Measurements from ENCODE around the gene OGFR.

OGFR gene

GRCh38 chr20:62769346-62770071 is 35.1 kb upstream of the OGFR start:
- DNase-seq (ENCODE audit: low read depth), result no peak

DNA sequence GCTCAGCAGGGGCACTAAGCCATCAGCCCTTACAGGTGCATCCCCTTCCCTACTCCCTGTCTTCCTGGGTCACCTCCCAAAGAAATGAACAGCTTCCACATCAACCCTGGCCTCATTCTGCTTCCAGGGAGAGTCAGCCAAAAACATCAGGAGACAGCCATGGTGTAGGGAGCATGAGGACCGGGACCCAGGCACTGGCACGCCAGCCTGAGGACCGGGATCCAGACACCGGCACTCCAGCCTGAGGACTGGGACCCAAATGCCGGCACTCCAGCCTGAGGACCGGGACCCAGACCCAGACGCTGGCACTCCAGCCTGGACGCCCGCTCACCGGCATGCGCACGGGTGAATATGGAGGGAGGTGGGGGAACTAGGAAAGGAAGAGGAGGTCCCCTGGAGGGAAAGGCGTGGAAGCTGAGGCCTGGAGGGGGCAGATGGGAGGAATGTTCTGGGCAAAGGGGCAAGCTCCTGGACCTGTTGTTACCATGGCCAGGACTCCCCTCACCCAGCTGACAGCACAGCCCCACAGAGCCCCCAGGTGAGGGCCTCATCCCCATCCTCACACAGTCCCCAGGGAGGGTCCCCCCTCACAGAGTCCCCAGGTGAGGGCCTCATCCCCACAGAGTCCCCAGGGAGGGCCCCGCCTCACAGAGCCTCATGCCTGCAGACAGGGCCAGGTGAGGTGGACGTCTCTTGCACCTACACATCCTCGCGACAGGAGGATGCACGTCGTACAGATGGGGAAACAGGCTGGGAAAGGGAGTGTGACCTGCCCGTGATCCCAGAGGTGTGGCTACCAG is 34.3 kb upstream of the OGFR start:
- DNase-seq (ENCODE audit: low read depth), result no peak

- no peak for DNase-seq (ENCODE audit: low read depth)
These were observed 33.7 kb upstream of the OGFR start for GRCh38 chr20:62770916-62771315.

DNA sequence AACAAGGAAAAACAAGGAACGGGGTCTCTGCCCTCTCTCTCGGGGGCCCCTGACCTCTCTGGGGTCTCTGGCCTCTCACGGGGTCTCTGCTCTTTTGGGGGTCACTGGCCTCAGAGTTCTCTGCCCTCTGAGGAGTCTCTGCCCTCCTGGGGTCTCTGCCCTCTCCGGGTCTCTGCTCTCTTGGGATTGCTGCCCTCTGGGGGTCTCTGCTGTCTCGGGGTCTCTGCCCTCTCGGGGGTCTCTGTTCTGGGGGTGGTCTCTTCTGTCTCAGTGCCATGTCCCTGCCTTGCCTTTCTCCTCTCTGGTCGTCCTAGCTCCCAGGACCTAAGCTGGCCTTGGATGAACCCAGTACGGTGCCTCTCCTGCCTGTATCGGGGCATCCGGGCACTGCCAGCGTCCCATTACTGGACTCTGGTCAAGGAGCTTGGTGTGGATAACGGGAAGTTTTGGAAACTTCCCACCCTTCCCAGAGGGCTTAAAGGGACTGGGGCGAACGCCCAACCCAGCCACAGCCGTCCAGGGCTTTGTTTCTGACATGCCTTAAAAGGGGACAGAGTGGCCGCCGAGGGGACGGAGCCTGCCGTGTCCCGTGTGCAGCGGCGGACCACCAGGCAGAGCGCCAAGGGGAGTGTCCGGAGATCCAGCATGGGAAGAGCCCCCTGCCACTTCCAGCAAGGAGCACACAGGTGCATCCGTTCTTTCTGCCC is 33.1 kb upstream of the OGFR start:
- DNase-seq (ENCODE audit: low read depth), result no peak

DNA sequence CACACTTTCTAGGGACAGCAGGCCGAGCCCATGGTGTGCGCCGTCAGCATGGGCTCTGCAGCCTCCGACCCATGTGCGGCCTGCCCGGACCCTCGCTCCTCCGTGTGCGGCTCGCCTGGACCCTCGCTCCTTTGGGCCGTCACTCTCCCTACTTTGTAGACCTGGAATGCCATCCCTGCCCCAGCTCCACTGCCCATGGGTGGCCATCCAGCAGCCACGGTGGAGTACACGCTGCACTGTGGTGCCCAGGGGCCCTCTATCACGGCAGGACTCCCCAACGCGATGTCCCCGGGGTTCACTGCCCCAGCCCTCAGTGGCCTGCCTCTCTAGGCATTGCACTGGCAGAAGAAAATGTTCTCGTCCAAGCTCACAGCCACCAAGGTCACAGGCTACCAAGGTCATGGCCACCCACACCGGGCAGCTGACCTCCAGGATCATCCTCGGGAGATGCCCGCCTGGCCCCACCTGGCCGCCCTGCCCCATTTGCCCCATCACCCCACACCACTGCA is 32.5 kb upstream of the OGFR start:
- DNase-seq (ENCODE audit: low read depth), result no peak

DNA sequence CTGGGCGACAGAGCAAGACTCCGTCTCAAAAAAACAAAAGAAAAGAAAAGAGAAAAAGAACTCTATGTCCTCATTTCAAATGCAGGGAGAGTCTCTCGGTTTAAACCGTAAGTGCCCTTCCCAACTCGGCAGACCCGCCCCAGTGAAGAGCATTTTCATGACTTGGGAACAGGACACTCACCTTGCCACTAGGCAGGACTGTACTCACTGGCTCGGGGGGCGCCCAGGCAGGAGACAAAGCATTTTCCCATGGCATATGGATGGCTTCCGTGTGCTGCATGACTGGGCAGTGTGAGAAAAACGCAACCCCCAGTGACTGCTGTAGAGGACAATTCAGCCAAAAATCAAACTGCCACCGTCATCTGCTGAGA is 32.0 kb upstream of the OGFR start:
- no peak for DNase-seq (ENCODE audit: low read depth)

DNA sequence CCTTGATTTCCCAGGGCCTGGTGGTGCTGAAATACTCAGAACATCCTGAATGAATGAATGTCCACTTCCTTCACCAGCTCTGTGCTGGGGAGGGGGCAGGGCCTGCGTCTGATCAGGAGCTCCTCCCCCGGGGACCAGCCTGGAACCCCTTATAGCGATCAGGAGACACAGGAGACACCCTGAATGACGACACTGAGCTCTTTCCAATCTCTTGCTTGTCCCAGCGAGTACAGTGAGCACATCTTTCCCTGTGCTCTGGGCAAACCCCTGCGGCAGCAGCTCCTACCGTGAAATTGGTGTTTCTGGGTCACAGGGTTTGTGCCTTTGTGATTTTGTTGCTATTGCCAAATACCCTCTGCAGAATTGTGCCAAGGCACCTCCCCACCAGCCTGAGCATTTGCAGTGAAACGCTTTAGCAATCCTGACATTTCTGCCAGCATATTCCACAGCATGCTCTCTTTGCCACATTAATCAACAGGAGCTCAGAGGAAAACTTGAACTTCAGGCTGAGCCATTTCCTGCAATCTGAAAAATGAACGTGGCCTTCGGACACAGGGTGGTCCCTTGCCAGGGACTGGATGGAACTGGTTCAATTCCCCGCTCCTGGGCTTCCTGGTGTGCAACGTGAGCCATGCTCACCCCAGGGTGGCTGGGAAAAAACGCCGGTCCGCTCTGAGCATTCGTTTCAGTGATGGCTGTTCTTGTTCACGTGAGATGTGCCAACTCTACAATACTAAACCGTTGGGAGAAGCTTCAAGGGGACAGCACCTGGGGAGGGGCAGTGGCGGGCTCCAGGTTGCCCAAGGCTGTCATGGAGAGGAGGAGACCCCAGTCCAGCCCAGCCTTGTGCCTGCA is 31.4 kb upstream of the OGFR start:
- no peak for DNase-seq (ENCODE audit: low read depth)

GRCh38 chr20:62773845-62774714 is 30.6 kb upstream of the OGFR start:
- no peak for DNase-seq (ENCODE audit: low read depth)

GRCh38 chr20:62774762-62775161 is 29.9 kb upstream of the OGFR start:
- DNase-seq (ENCODE audit: low read depth), result no peak

DNA sequence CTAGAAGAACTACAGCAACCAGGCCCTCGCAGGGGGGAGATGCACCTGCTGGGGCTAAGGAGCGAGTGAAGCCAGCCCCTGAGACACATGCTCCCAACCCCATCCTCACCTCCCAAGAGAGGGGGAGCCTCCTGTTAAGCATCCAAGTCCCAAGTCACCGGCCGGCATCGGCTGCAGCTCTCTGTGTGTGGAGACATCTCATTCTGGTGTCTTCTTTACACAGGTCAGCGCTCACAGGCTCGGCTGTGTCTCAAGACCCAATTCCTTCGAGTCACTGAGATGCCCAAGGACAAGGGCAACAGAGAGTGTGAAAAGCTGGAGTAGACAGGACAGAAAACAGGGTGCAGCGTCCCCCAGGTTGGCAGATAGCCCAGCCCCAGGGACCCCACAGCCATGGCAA is 29.4 kb upstream of the OGFR start:
- DNase-seq (ENCODE audit: low read depth), result no peak

DNA sequence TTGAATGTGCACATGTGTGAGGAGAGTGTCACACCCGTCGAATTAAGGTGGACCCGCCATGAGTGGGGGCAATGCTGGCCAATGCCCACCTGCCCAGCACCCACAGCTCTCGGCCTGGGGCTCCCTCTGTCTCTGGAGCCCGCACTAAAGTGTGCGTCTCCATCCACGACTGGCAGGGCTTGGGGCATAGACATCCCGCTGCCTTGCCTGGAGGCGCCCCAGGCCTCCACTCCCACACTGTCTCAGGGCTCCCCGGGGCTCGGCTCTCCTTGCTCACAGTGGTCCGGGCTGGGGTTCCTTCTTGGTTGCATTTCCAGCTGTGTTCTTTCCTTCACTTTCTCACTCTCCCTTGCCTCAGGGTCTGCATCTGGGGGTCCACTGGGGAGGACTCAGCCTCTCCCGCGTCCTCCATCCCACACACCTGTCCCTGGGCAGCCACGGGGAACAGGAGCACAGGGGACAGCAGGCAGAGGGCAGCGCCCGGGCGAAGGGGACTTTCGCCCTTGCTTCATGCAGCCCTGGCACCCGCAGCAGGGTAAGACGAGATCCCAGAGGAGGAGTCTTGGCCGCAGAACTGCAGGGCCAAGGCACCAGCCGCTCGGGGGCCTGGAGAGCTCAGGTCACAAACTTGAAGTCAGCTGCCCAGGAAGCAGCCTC is 28.5 kb upstream of the OGFR start:
- DNase-seq (ENCODE audit: low read depth), result no peak

GRCh38 chr20:62776692-62777527 is 27.7 kb upstream of the OGFR start:
- peak; percentile 25 for DNase-seq (ENCODE audit: low read depth)

DNA sequence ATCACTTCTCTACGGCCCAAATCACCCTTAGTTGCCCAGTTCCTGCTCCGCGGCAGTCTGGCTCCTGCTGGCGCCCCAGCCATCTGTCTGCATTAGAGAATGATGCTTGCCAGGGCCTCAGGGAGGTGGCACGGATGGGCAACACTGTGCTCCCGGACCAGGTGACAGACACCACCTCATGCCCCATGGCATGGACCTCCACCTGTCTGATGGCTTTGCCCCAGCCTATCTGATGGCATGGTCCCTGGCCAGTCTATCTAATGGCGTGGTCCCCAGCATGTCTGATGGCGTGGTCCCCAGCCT is 27.2 kb upstream of the OGFR start:
- no peak for DNase-seq (ENCODE audit: low read depth)

DNA sequence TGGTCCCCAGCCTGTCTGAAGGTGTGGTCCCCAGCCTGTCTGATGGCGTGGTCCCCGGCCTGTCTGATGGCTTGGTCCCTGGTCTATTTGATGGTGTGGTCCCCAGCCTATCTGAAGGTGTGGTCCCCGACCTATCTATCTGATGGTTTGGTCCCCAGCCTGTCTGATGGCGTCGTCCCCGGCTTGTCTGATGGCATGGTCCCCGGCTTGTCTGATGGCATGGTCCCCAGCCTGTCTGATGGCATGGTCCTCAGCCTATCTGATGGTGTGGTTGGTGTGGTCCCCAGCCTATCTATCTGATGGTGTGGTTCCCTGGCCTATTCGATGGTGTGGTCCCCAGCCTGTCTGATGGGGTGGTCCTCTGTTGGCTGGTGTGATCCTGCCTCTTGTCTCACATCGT is 26.6 kb upstream of the OGFR start:
- DNase-seq (ENCODE audit: low read depth), result no peak

GRCh38 chr20:62778601-62779416 is 25.8 kb upstream of the OGFR start:
- no peak for DNase-seq (ENCODE audit: low read depth)

- no peak for DNase-seq (ENCODE audit: low read depth)
These were observed 25.3 kb upstream of the OGFR start for GRCh38 chr20:62779417-62779685.

DNA sequence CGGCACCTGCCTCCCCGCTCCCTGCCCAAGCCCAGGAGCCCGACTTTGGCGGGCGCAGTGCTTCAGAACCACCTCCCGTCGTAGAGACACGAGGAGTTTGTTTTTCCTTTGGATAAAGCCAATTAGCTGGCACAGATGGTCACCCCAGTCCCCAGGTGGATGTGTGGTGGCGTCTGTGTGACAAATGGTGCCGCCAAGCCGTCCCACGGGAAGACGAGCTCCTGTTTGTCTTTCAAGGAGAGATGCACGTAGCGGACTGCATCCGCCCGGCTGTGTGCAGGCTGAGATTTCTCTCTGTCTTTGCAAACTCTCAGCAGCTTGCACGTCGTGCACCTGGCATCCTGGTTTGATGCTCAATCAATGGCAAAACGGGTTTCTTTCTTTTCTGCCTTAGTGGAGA is 24.4 kb upstream of the OGFR start:
- DNase-seq (ENCODE audit: low read depth), result no peak

DNA sequence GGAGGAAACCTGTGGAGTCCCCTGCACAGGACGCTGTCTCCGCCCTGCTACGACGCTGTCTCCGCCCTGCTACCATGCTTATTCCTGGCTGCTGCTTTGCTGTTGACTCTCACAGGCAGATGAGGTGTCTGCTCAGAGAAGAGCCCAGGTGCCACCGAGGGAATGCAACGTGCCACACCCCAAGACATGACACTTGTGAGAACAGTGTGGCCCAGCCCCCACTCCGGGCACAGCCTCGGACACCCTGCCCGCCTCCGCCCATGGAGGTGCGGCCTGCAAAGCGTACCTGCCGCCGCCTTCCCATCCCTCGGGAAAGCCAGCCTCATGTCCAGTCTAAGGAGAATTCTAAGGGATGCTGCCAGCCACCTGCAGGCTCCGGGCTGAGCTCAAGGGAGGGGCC is 23.9 kb upstream of the OGFR start:
- no peak for DNase-seq (ENCODE audit: low read depth)

Measured in stimulated activated CD8-positive, alpha-beta memory T cell treated with anti-CD3 and anti-CD28 coated beads, Interleukin-12 subunit alpha, Interleukin-12 subunit beta, amount 100 ng/mL, for 4 hours (primary cell).